Right atrium auricular region (tissue), 2 donors: Measurements from ENCODE around the gene DCPS. TPM values are rescaled to one million over a fixed set of nuclear protein-coding genes. Genes with fewer than 3 reads are reported as not detected.
A peak's percentile ranks its signal among the peaks of the same experiment; 100 is the strongest.

ENCODE experiments used
- DNase-seq: peaks from one replicate; pipeline ENCODE4 v3.0.0-alpha.2; 2019; ENCODE audit warnings: low spot score
- H3K27ac ChIP-seq, 2 donors: fragments of 200-600 bp; sonication (generic); 1 replicate in 1 of 2; 2 replicates in 1 of 2; pipeline ENCODE4 v1.5.1; 2016 to 2019
- H3K27me3 ChIP-seq, 2 donors: fragments of 200-600 bp; sonication (generic); one replicate each; pipeline versions ENCODE4 v1.5.1 to v1.6.0; 2017 to 2019
- H3K36me3 ChIP-seq: fragments of 200-600 bp; sonication (generic); one replicate; pipeline ENCODE4 v1.5.1; 2016
- H3K4me1 ChIP-seq, 2 donors: fragments of 200-600 bp; sonication (generic); one replicate each; pipeline versions ENCODE4 v1.5.1 to v1.6.0; 2017 to 2019
- H3K4me3 ChIP-seq, 2 donors: fragments of 200-600 bp; sonication (generic); 1 replicate in 1 of 2; 2 replicates in 1 of 2; pipeline ENCODE4 v1.5.1; 2017 to 2019; ENCODE audit warnings: mild to moderate bottlenecking in 1 of 2, moderate library complexity in 1 of 2
- H3K9me3 ChIP-seq, 2 donors: fragments of 200-600 bp; sonication (generic); one replicate each; pipeline ENCODE4 v1.5.1; 2019
- total RNA-seq, 2 donors: library from RNA; depleted of rRNA; stranded (reverse); fragments of >200 nt; gene quantifications; one replicate each; pipeline ENCODE4 v1.1.0, GENCODE V29; 2016
- TF ChIP-seq, protein P1 (sequence below), 2 donors: fragments of 200-600 bp; sonication (generic); IDR thresholded peaks; one replicate each; pipeline ENCODE4 v1.5.1; 2019; ENCODE audit warnings: antibody characterized with exemption in 2 of 2

DCPS gene
- total RNA-seq, 2 donors from 2014 or later: 12.1 to 14.1 TPM

DNA sequence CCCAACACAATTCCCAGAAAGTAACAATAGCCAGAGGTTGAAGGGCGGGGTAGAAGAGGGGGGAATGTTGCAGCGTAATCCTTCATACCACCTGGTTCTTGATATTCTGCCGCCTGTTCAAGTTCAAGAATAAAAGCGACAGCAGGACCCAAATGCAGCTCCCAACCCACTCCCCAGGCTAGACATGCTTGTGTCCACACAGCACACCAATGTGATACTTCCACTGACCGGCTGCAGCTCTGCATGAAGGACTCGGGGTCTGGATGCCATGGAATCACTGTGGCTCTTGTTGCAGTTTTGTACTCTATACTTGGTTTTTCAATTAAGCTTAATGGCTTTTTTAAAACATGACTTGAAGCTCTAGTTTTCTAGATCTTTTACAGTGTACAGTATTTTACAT lies 41.6 kb upstream of the DCPS start:
- Histone ChIP-seq H3K4me3 (no peak overlapping the region), H3K4me1 (no peaks in the 10 kb centered on the region), H3K9me3 (no peaks in the 10 kb centered on the region), H3K36me3 (peaks cover 63% of the 10 kb centered on the region), H3K27me3 (no peaks in the 10 kb centered on the region), H3K27ac (no peak overlapping the region)
- no peak for DNase-seq
- TF ChIP-seq, protein P1, sequence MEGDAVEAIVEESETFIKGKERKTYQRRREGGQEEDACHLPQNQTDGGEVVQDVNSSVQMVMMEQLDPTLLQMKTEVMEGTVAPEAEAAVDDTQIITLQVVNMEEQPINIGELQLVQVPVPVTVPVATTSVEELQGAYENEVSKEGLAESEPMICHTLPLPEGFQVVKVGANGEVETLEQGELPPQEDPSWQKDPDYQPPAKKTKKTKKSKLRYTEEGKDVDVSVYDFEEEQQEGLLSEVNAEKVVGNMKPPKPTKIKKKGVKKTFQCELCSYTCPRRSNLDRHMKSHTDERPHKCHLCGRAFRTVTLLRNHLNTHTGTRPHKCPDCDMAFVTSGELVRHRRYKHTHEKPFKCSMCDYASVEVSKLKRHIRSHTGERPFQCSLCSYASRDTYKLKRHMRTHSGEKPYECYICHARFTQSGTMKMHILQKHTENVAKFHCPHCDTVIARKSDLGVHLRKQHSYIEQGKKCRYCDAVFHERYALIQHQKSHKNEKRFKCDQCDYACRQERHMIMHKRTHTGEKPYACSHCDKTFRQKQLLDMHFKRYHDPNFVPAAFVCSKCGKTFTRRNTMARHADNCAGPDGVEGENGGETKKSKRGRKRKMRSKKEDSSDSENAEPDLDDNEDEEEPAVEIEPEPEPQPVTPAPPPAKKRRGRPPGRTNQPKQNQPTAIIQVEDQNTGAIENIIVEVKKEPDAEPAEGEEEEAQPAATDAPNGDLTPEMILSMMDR (IDR thresholded peaks at IDR 0.05): no peak

DNA sequence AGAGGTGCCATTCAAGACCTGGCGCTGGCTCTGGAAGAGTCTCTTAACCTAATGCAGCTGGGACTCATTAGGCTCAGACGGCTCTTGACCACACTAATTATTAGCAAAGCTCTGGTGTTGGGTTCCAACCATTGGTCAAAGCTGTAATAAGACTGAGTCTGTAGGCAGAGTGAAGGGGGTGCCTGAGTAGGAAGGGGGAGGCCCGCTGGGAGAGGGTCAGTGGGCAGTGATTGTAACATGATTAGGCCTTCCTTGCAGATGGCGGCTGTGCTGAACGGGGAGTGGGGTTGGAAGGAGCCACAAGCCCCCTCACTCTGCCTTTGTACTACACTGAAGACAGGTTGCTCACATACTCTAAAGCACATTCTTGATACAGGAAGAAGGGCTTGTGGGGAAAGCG lies 40.4 kb upstream of the DCPS start:
- Histone ChIP-seq H3K36me3 (peaks cover 62% of the 10 kb centered on the region), H3K27me3 (no peaks in the 10 kb centered on the region), H3K27ac (no peak overlapping the region), H3K4me3 (no peak overlapping the region), H3K9me3 (no peaks in the 10 kb centered on the region), H3K4me1 (peaks cover 0 to 9% of the 10 kb centered on the region in 2 donors)
- TF ChIP-seq, protein P1 (IDR thresholded peaks at IDR 0.05): no peak
- DNase-seq: no peak

DNA sequence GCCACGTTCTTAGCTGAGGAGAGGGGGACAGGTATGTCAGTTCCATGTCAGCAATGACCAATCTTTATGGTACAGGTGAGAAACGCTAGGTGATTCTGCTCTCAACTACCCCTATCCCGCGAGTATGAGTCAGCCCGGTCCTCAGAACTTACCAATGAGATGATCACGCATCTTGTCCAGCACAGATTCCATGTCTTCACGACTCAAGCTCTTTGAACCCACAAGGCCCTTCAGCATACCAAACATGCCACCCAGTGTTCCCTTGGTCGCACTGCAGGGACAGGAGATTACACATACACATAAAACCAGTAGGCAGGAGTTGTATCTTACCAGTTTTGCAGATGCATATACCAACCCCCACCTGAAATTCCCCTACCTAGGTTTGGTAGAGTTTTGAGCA lies 38.0 kb upstream of the DCPS start:
- Histone ChIP-seq H3K27ac (no peak overlapping the region), H3K9me3 (no peaks in the 10 kb centered on the region), H3K27me3 (no peaks in the 10 kb centered on the region), H3K36me3 (peaks cover 62% of the 10 kb centered on the region), H3K4me3 (no peak overlapping the region), H3K4me1 (peaks cover 0 to 15% of the 10 kb centered on the region in 2 donors)
- TF ChIP-seq, protein P1 (IDR thresholded peaks at IDR 0.05): no peak
- DNase-seq: no peak

DNA sequence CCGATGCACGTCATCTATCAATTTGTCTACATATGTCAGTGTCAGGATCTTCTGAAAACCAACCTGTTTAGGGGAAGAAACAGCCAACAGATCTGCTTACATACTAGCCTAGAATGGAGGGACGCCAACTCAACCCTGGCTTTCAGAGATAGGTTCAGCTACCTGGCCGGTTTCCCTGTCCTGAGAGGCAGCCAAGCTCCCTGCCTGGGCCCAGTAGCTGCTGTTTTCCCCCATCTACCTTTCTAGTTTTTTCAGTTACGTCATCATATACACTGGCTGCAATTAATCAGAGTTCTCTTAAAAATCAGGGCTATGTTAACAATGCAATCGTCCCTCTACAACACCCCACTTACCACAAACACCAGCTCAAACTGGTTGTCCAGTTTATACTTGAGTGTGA lies 36.2 kb upstream of the DCPS start:
- Histone ChIP-seq H3K4me1 (peaks cover 0 to 15% of the 10 kb centered on the region in 2 donors), H3K4me3 (peak overlapping the region; percentile 82 to 91), H3K27ac (peak overlapping the region; percentile 85 to 92), H3K27me3 (no peaks in the 10 kb centered on the region), H3K9me3 (no peaks in the 10 kb centered on the region), H3K36me3 (peaks cover 50% of the 10 kb centered on the region)
- DNase-seq: no peak
- TF ChIP-seq, protein P1 (IDR thresholded peaks at IDR 0.05): no peak

DNA sequence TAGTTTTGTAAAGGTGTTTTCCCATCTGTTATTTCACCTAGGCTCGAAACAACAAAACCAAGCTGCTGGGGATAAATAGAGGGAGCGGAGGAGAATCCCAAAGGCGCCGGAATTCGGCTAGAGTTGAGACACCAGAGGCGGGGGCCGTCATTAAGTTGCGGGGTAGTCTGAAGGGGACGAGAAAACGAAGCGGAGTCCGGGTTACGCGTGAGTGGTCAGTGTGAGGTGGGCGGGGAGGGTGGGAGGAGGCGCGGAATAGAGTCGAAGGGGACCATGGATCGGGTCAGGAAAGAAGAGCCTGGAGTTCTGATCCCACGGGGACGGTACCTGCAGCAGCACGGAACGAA lies 35.5 kb upstream of the DCPS start:
- Histone ChIP-seq H3K4me1 (peaks cover 0 to 15% of the 10 kb centered on the region in 2 donors), H3K9me3 (no peaks in the 10 kb centered on the region), H3K27ac (peak overlapping the region; percentile 85 to 92), H3K4me3 (peak overlapping the region; percentile 82 to 91), H3K36me3 (peaks cover 48% of the 10 kb centered on the region), H3K27me3 (no peaks in the 10 kb centered on the region)
- TF ChIP-seq, protein P1 (IDR thresholded peaks at IDR 0.05): no peak
- DNase-seq: no peak
